ENCODE measurements around the gene DNAH1. TPM values are rescaled to one million over a fixed set of nuclear protein-coding genes. Genes with fewer than 3 reads are reported as not detected.

DNAH1 gene
- total RNA-seq, 1 experiment from 2014 or later = 5.5 TPM

- BruUV-seq (replicated peaks) = no TSS peak
- no peaks in the 10 kb centered on the region for H3K36me3 ChIP-seq (ENCODE audit: control insufficient read depth in 1 of 2, insufficient read depth in 2 of 2, low read length in 2 of 2)
- intact Hi-C loops (cut with micrococcal nuclease) = no loop called here
- no peak overlapping the region for H3K4me3 ChIP-seq (replicated peaks in 1 of 2; ENCODE audit: low read depth in 1 of 2, low read length in 2 of 2)
- no peaks in the 10 kb centered on the region for H3K9me3 ChIP-seq (ENCODE audit: control insufficient read depth in 1 of 2, insufficient read depth in 1 of 2, low read depth in 1 of 2, low read length in 2 of 2)
- H3K79me2 ChIP-seq (ENCODE audit: insufficient read depth, low read length) = no peaks in the 10 kb centered on the region
- TF ChIP-seq POLR2AphosphoS5 (IDR thresholded peaks at IDR 0.05; ENCODE audit: low read depth, low read length) (no peak), JUND (IDR thresholded peaks at IDR 0.05) (no peak), MAX (IDR thresholded peaks at IDR 0.05) (no peak), ZNF274 (IDR thresholded peaks at IDR 0.05; ENCODE audit: low read depth, low read length) (no peak), REST (IDR thresholded peaks at IDR 0.05; ENCODE audit: low read depth) (no peak), EGR1 (IDR thresholded peaks at IDR 0.05; ENCODE audit: low read depth) (no peak), ELF1 (IDR thresholded peaks at IDR 0.05; ENCODE audit: borderline replicate concordance, low read depth) (no peak), POLR2A (IDR thresholded peaks at IDR 0.05; ENCODE audit: borderline replicate concordance, extremely low read depth, insufficient read depth, insufficient read length) (no peak), CTCF (IDR thresholded peaks at IDR 0.05 in 2 of 3, conservative IDR thresholded peaks at IDR 0.05 in 1 of 3; ENCODE audit: borderline replicate concordance in 1 of 3, insufficient read depth in 1 of 3, low read depth in 2 of 3, low read length in 2 of 3) (no peak)
- no peaks in the 10 kb centered on the region for H4K20me1 ChIP-seq (ENCODE audit: insufficient read depth)
- POLR2A ChIA-PET = no interaction called here
- H3K9me2 ChIP-seq (ENCODE audit: insufficient read depth) = no peaks in the 10 kb centered on the region
- no peak overlapping the region for H3K4me2 ChIP-seq (ENCODE audit: low read length)
- RAD21 ChIA-PET (ENCODE audit: low non-redundant PET in 1 of 2, low total read pairs in 2 of 2, uncharacterized antibody in 2 of 2, unreplicated experiment in 2 of 2) = no interaction called here
- no peak overlapping the region for H3K27ac ChIP-seq (ENCODE audit: low read depth, low read length)
- no peak overlapping the region for H2AFZ ChIP-seq (ENCODE audit: low read depth, low read length, poor library complexity, severe bottlenecking)
- ATAC-seq = no peak
- no peak overlapping the region for H3K9ac ChIP-seq (ENCODE audit: low read length)
- CTCF ChIA-PET = no interaction called here
- no peaks in the 10 kb centered on the region for H3K4me1 ChIP-seq (ENCODE audit: control insufficient read depth in 1 of 2, insufficient read depth in 2 of 2, low read length in 2 of 2)
- DNase-seq (ENCODE audit: low read depth, low spot score) = no peak
- no peaks in the 10 kb centered on the region for H3K27me3 ChIP-seq (ENCODE audit: insufficient read depth, low read length)
These were observed 14.2 kb downstream of the DNAH1 start for GRCh38 chr3:52330194-52330805.
